WTC11 (cell line): Measurements from ENCODE around the gene PNMA1. TPM values are rescaled to one million over a fixed set of nuclear protein-coding genes. Genes with fewer than 3 reads are reported as not detected.

ENCODE experiments used
- ATAC-seq: fragments of 200-7000 bp; cut with Tn5 transposase; 2 replicates; pipeline ENCODE4 v1.10.0; 2021; ENCODE audit warnings: mild to moderate bottlenecking, moderate library complexity
- CTCF ChIA-PET: fragments of 300-600 bp; sonication (Branson Sonifier 250); formaldehyde crosslinking; loops from one replicate; lab custom pipeline; 2021; ENCODE audit warnings: antibody characterized with exemption; lab: Charles Lee
- POLR2A ChIA-PET: fragments of 350-600 bp; sonication (Branson Sonifier 250); formaldehyde crosslinking; loops from one replicate; lab custom pipeline; 2021; ENCODE audit warnings: antibody characterized with exemption; lab: Charles Lee
- DNase-seq: peaks from one replicate; pipeline ENCODE4 v3.0.0; 2021; ENCODE audit warnings: low spot score
- H3K27ac Mint-ChIP-seq: 2 replicates; pipeline ENCODE4 v1.8.0; 2021; ENCODE audit warnings: mixed read lengths
- H3K27me3 Mint-ChIP-seq: 2 replicates; pipeline ENCODE4 v1.8.0; 2021; ENCODE audit warnings: low read depth, mild to moderate bottlenecking, moderate library complexity, mixed read lengths
- H3K36me3 Mint-ChIP-seq: 2 replicates; pipeline ENCODE4 v1.8.0; 2021; ENCODE audit warnings: mixed read lengths
- H3K4me1 Mint-ChIP-seq: 2 replicates; pipeline ENCODE4 v1.8.0; 2022; ENCODE audit warnings: mixed read lengths
- H3K4me3 Mint-ChIP-seq: 2 replicates; pipeline ENCODE4 v1.8.0; 2021; ENCODE audit warnings: mild to moderate bottlenecking, moderate library complexity, mixed read lengths
- H3K9me3 Mint-ChIP-seq: 2 replicates; pipeline ENCODE4 v1.8.0; 2021; ENCODE audit warnings: mixed read lengths
- ATF2 ChIP-seq: sonication (generic); formaldehyde crosslinking; IDR thresholded peaks from 2 replicates; pipeline ENCODE4 v1.8.1; 2022; ENCODE audit warnings: low read depth, missing genetic modification reagents, borderline replicate concordance
- CTCF ChIP-seq: fragments of 200-600 bp; IDR thresholded peaks from 2 replicates; pipeline ENCODE4 v1.8.0; 2022; ENCODE audit warnings: antibody characterized with exemption
- E2F1 ChIP-seq: sonication (generic); formaldehyde crosslinking; IDR thresholded peaks from 2 replicates; pipeline ENCODE4 v1.8.0; 2022; ENCODE audit warnings: mild to moderate bottlenecking, missing genetic modification reagents
- E2F4 ChIP-seq: sonication (generic); formaldehyde crosslinking; IDR thresholded peaks from 2 replicates; pipeline ENCODE4 v1.8.1; 2022; ENCODE audit warnings: low read depth, mild to moderate bottlenecking, moderate library complexity, missing genetic modification reagents, borderline replicate concordance
- ESRRA ChIP-seq: sonication (generic); formaldehyde crosslinking; IDR thresholded peaks from 2 replicates; pipeline ENCODE4 v1.8.1; 2022; ENCODE audit warnings: mild to moderate bottlenecking, missing genetic modification reagents, borderline replicate concordance
- ETV6 ChIP-seq: sonication (generic); formaldehyde crosslinking; IDR thresholded peaks from 2 replicates; pipeline ENCODE4 v1.8.1; 2022; ENCODE audit warnings: mild to moderate bottlenecking, missing genetic modification reagents
- JAZF1 ChIP-seq: fragments of 250-450 bp; sonication (Bioruptor Pico); IDR thresholded peaks from 2 replicates; pipeline ENCODE4 v1.9.0; 2021; ENCODE audit warnings: moderate library complexity, mild to moderate bottlenecking, inconsistent platforms
- JUN ChIP-seq: sonication (generic); formaldehyde crosslinking; IDR thresholded peaks from 2 replicates; pipeline ENCODE4 v1.8.0; 2023; ENCODE audit warnings: mild to moderate bottlenecking, missing genetic modification reagents
- KAT7 ChIP-seq: sonication (generic); formaldehyde crosslinking; IDR thresholded peaks from 2 replicates; pipeline ENCODE4 v1.8.1; 2023; ENCODE audit warnings: missing genetic modification reagents, mild to moderate bottlenecking, borderline replicate concordance
- MAX ChIP-seq: sonication (generic); formaldehyde crosslinking; IDR thresholded peaks from 2 replicates; pipeline ENCODE4 v1.8.0; 2022; ENCODE audit warnings: mild to moderate bottlenecking, missing genetic modification reagents
- MYBL2 ChIP-seq: sonication (generic); formaldehyde crosslinking; IDR thresholded peaks from 2 replicates; pipeline ENCODE4 v1.8.1; 2023; ENCODE audit warnings: mild to moderate bottlenecking, moderate library complexity, missing genetic modification reagents
- NR1H2 ChIP-seq: sonication (generic); formaldehyde crosslinking; IDR thresholded peaks from 2 replicates; pipeline ENCODE4 v1.9.0; 2021; ENCODE audit warnings: mild to moderate bottlenecking, moderate library complexity, missing genetic modification reagents
- OVOL2 ChIP-seq: fragments of 250-450 bp; sonication (Bioruptor Pico); IDR thresholded peaks from 2 replicates; pipeline ENCODE4 v1.9.0; 2021; ENCODE audit warnings: mild to moderate bottlenecking, borderline replicate concordance
- SMAD4 ChIP-seq: sonication (generic); formaldehyde crosslinking; IDR thresholded peaks from 2 replicates; pipeline ENCODE4 v1.8.0; 2022; ENCODE audit warnings: mild to moderate bottlenecking, missing genetic modification reagents
- STAT6 ChIP-seq: sonication (generic); formaldehyde crosslinking; conservative IDR thresholded peaks from 2 replicates; pipeline ENCODE4 v1.8.1; 2023; ENCODE audit warnings: mild to moderate bottlenecking, low read depth, missing genetic modification reagents, moderate library complexity
- TEAD4 ChIP-seq: sonication (generic); formaldehyde crosslinking; IDR thresholded peaks from 2 replicates; pipeline ENCODE4 v1.8.0; 2022; ENCODE audit warnings: mild to moderate bottlenecking, missing genetic modification reagents
- TP53 ChIP-seq: sonication (generic); formaldehyde crosslinking; IDR thresholded peaks from 2 replicates; pipeline ENCODE4 v1.8.1; 2023; ENCODE audit warnings: mild to moderate bottlenecking, missing genetic modification reagents
- ZMAT4 ChIP-seq: fragments of 250-450 bp; sonication (Bioruptor Pico); IDR thresholded peaks from 2 replicates; pipeline ENCODE4 v1.9.0; 2021; ENCODE audit warnings: mild to moderate bottlenecking
- ZNF416 ChIP-seq: fragments of 250-450 bp; sonication (Bioruptor Pico); IDR thresholded peaks from 2 replicates; pipeline ENCODE4 v1.9.0; 2021; ENCODE audit warnings: mild to moderate bottlenecking, inconsistent platforms
- total RNA-seq: library from RNA; stranded (reverse); gene quantifications from 3 replicates; pipeline ENCODE4 v1.2.3, GENCODE V29; 2021

Gene PNMA1
- total RNA-seq, 1 experiment from 2014 or later, result 46.0 TPM

- POLR2A ChIA-PET, result interaction anchor here (0.6 kb wide), 1 partner anchor 498 kb away, joined by 5 read pairs; no protein-coding TSS in a partner anchor
- Mint-ChIP-seq H3K4me1 (peaks cover 65% of the 10 kb centered on the region), H3K4me3 (no peak overlapping the region), H3K36me3 (no peaks in the 10 kb centered on the region), H3K9me3 (no peaks in the 10 kb centered on the region), H3K27ac (no peak overlapping the region), H3K27me3 (no peaks in the 10 kb centered on the region)
- CTCF ChIA-PET, result interaction anchor here (0.6 to 2.9 kb wide), 5 partner anchors 7 to 1196 kb away, joined by 3 to 28 read pairs (median 6); a partner anchor contains a TSS
- ATAC-seq (no peak), DNase-seq (no peak)
- TF ChIP-seq JUN (CRISPR knock-in tag) (no peak), TEAD4 (CRISPR knock-in tag) (no peak)
Observed at GRCh38 chr14:73748858-73749357, 34.7 kb upstream of the PNMA1 start.

- Mint-ChIP-seq H3K4me1 (peaks cover 67% of the 10 kb centered on the region), H3K36me3 (no peaks in the 10 kb centered on the region), H3K27ac (peak overlapping the region; percentile 88), H3K4me3 (no peak overlapping the region), H3K27me3 (no peaks in the 10 kb centered on the region), H3K9me3 (no peaks in the 10 kb centered on the region)
- DNase-seq, result no peak
- POLR2A ChIA-PET, result interaction anchor here (1.0 kb wide), 1 partner anchor 8 kb away, joined by 3 read pairs; no protein-coding TSS in a partner anchor
- CTCF ChIA-PET, result interaction anchor here (1.3 to 3.5 kb wide), 6 partner anchors 11 to 105 kb away, joined by 3 to 43 read pairs (median 18); partner anchors contain the start of gene PTGR2
- no peak for ATAC-seq
- TF ChIP-seq NR1H2, result no peak
- no peak for TF ChIP-seq SMAD4 (CRISPR knock-in tag)
- TF ChIP-seq E2F4 (CRISPR knock-in tag), result no peak
- TF ChIP-seq KAT7, result no peak
- no peak for TF ChIP-seq TP53 (CRISPR knock-in tag)
- TF ChIP-seq OVOL2 (CRISPR knock-in tag), result no peak
- TF ChIP-seq MYBL2, result no peak
- no peak for TF ChIP-seq JAZF1 (CRISPR knock-in tag)
- no peak for TF ChIP-seq ZNF416 (CRISPR knock-in tag)
- no peak for TF ChIP-seq ESRRA (CRISPR knock-in tag)
- no peak for TF ChIP-seq ATF2 (CRISPR knock-in tag)
- TF ChIP-seq E2F1 (CRISPR knock-in tag), result no peak
- TF ChIP-seq MAX (CRISPR knock-in tag), result no peak
- no peak for TF ChIP-seq ZMAT4 (CRISPR knock-in tag)
- TF ChIP-seq STAT6 (CRISPR knock-in tag), result no peak
- no peak for TF ChIP-seq CTCF
- TF ChIP-seq ETV6 (CRISPR knock-in tag), result no peak
Observed at GRCh38 chr14:73747379-73748211, 33.4 kb upstream of the PNMA1 start.
